Small intestine (tissue), 7 donors: ENCODE data around the gene GLIS1. TPM values are rescaled to one million over a fixed set of nuclear protein-coding genes. Genes with fewer than 3 reads are reported as not detected.

Experiments used
- DNase-seq, 2 donors: peaks; one replicate each; pipeline versions ENCODE4 v3.0.0 to v3.0.0-alpha.2; 2013
- FAIRE-seq: peaks from 2 replicates; lab custom pipeline; 2012; peaks lifted over from hg19 to GRCh38; lab: Jason Lieb, UNC
- H3K27ac ChIP-seq, 3 donors: one replicate each; pipeline ENCODE4 v1.5.1; 2013; ENCODE audit warnings: low read length in 2 of 3, mild to moderate bottlenecking in 2 of 3, control low read depth in 1 of 3, inconsistent platforms in 1 of 3, low read depth in 1 of 3, moderate library complexity in 1 of 3
- H3K27me3 ChIP-seq, 3 donors: one replicate each; pipeline ENCODE4 v1.6.1; 2013; ENCODE audit warnings: low read length in 3 of 3, inconsistent platforms in 1 of 3; ENCODE audit not compliant: control insufficient read depth in 3 of 3, insufficient read depth in 3 of 3
- H3K36me3 ChIP-seq, 3 donors: one replicate each; pipeline ENCODE4 v1.6.1; 2013; ENCODE audit warnings: low read length in 3 of 3, inconsistent platforms in 1 of 3, low read depth in 1 of 3, mild to moderate bottlenecking in 1 of 3, moderate library complexity in 1 of 3; ENCODE audit not compliant: control insufficient read depth in 3 of 3, insufficient read depth in 2 of 3
- H3K4me1 ChIP-seq, 3 donors: one replicate each; pipeline ENCODE4 v1.6.1; 2013; ENCODE audit warnings: low read length in 2 of 3, inconsistent platforms in 1 of 3, low read depth in 1 of 3, mild to moderate bottlenecking in 1 of 3, moderate library complexity in 1 of 3; ENCODE audit not compliant: control insufficient read depth in 3 of 3, insufficient read depth in 2 of 3
- H3K4me3 ChIP-seq, 3 donors: one replicate each; pipeline ENCODE4 v1.5.1; 2013; ENCODE audit warnings: low read length in 3 of 3, control low read depth in 1 of 3, inconsistent platforms in 1 of 3, low read depth in 1 of 3, mild to moderate bottlenecking in 1 of 3, moderate library complexity in 1 of 3
- H3K9me3 ChIP-seq, 2 donors: one replicate each; pipeline ENCODE4 v1.6.1; 2013; ENCODE audit warnings: low read depth in 1 of 2, low read length in 1 of 2; ENCODE audit not compliant: control insufficient read depth in 2 of 2, insufficient read depth in 1 of 2
- WGBS, 3 donors: extraction: QIAGEN DNeasy Blood & Tissue Kit; methylation state at CpG; one replicate each; pipeline ENCODE4 v1.1.7; 2013; 5-methylcytosine and 5-hydroxymethylcytosine counted together
- polyA plus RNA-seq, 4 donors: library from polyadenylated mRNA; stranded (reverse) in 3 of 4; unstranded in 1 of 4; fragments of 200-250 nt in 3 of 4; fragments of 120-200 nt in 1 of 4; gene quantifications; one replicate each; pipeline versions ENCODE4 v1.2.1 to v1.2.3, GENCODE V29; 2013
- donor health status: healthy with polysubstance abuse.
- donor health status: control.
- donor health status: control.
- donor health status: Bipolar disorder and iron deficiency.
- donor health status: healthy.

Gene GLIS1
- polyA plus RNA-seq, 4 donors = 0.19 to 0.50 TPM; not detected in 2

GRCh38 chr1:53562291-53562980, 176.5 kb downstream of the GLIS1 start:
- H3K4me3 ChIP-seq = no peak overlapping the region
- H3K4me1 ChIP-seq = no peaks in the 10 kb centered on the region
- DNase-seq (no peak), FAIRE-seq (no peak)
- 65 to 73% (median 70%) methylated on average over 14 of the region's 14 CpGs for WGBS, 3 donors
- no peak overlapping the region for H3K27ac ChIP-seq
- no peaks in the 10 kb centered on the region for H3K36me3 ChIP-seq
- peaks cover 0 to 3% (median 0%) of the 10 kb centered on the region in 3 donors for H3K27me3 ChIP-seq
- H3K9me3 ChIP-seq = peaks cover 0 to 3% of the 10 kb centered on the region in 2 donors

GRCh38 chr1:53561503-53562105, 177.4 kb downstream of the GLIS1 start:
- 80 to 87% (median 84%) methylated on average over 11 of the region's 11 CpGs for WGBS, 3 donors
- no peaks in the 10 kb centered on the region for H3K9me3 ChIP-seq

DNA sequence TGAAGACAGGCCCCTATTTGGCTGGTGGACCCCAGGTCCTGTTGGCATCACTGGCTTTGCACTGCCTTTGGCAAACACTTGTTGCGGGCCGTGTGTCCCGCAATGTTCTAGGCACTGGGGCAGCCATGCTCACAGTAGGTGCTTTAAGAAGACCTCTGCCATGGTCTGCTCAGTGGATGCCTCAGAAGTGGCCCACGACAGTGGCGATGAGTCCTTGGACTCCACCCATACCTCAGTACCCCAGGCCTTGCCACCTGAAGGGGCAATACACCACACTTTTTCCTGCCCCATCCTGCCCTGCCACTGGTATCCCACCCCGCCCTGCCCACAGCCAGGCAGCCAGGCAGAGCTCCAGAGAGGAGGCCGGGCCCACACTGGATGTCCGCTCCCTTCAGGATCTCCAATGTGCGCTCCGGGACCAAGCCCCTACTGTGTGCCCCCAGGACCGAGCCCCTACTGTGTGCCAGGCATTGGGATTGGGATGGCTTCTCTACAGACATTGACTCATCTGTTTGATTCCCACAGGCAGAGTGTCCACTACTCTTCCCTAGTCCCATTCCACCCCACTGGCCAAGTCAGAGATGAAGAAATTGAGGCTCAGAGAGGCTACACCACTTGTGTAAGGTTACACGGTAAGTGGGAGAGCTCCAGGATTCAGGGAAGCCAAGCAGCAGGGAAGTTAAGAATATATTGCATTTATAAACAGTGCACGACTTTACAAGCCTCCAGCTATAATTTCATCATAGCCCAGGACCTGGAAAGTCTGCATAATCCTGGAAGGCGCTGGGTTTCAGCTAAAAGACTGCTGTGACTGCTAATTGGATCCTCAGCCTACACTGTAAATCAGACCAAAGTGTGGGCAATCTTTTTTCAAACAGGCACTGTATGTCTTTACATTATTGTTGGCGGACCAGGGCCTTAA, 178.1 kb downstream of the GLIS1 start:
- peaks cover 0 to 3% (median 0%) of the 10 kb centered on the region in 3 donors for H3K27me3 ChIP-seq
- WGBS, 3 donors = 86 to 87% (median 87%) methylated on average over 13 to 15 of the region's 15 CpGs
- no peaks in the 10 kb centered on the region for H3K9me3 ChIP-seq
- H3K4me1 ChIP-seq = no peaks in the 10 kb centered on the region
- DNase-seq (no peak), FAIRE-seq (no peak)
- no peak overlapping the region for H3K4me3 ChIP-seq
- H3K27ac ChIP-seq = no peak overlapping the region
- no peaks in the 10 kb centered on the region for H3K36me3 ChIP-seq

More at GRCh38 chr1:53561503-53562105, 177.4 kb downstream of the GLIS1 start:
- Histone ChIP-seq H3K4me3 (no peak overlapping the region), H3K27me3 (peaks cover 0 to 3% (median 0%) of the 10 kb centered on the region in 3 donors), H3K27ac (no peak overlapping the region), H3K4me1 (no peaks in the 10 kb centered on the region), H3K36me3 (no peaks in the 10 kb centered on the region)
- DNase-seq = no peak
- no peak for FAIRE-seq

DNA sequence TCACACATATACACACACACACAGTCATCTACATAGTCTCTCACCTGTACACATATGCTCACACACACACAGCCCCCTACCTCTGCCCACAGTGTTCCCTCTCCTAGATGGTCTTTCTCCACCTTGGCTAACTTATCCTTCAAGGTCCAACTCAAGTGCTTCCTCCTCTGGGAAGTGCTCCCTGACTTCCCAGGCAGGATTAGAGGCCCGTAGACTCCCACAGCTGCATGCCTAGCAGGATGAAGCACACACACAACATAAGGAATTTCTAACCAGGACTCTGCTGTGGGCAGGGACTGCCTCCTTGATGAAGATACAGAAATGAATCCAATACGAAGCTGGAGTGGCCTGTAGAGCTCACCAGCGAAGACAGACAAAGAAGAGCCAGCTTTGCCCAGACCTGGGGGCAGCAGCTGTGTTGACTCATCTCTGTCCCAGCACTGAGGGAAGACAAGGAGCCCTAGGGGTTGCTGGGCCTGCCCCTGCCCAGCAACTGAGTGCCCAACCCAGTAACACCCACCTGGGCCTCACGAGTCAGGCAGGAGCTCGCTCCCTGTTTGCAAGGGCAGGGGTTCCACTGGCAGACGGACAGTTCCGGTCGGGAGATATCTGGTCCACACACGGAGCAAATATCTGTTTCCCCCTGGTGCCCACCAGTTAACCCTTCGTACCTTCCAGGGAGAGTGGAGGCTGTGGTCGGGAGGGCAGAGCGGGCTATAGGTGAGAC, 178.9 kb downstream of the GLIS1 start:
- 86 to 87% (median 86%) methylated on average over 12 of the region's 12 CpGs for WGBS, 3 donors
- Histone ChIP-seq H3K4me3 (no peak overlapping the region), H3K9me3 (no peaks in the 10 kb centered on the region), H3K36me3 (no peaks in the 10 kb centered on the region), H3K4me1 (no peaks in the 10 kb centered on the region), H3K27ac (no peak overlapping the region), H3K27me3 (peaks cover 0 to 3% (median 0%) of the 10 kb centered on the region in 3 donors)
- FAIRE-seq = no peak
- no peak for DNase-seq

GRCh38 chr1:53559391-53559815, 179.6 kb downstream of the GLIS1 start:
- WGBS, 3 donors = 80 to 83% (median 82%) methylated on average over 13 of the region's 13 CpGs
- FAIRE-seq (no peak), DNase-seq (no peak)
- Histone ChIP-seq H3K36me3 (no peaks in the 10 kb centered on the region), H3K9me3 (no peaks in the 10 kb centered on the region), H3K27ac (no peak overlapping the region), H3K4me1 (no peaks in the 10 kb centered on the region), H3K27me3 (peaks cover 0 to 3% (median 0%) of the 10 kb centered on the region in 3 donors), H3K4me3 (no peak overlapping the region)

DNA sequence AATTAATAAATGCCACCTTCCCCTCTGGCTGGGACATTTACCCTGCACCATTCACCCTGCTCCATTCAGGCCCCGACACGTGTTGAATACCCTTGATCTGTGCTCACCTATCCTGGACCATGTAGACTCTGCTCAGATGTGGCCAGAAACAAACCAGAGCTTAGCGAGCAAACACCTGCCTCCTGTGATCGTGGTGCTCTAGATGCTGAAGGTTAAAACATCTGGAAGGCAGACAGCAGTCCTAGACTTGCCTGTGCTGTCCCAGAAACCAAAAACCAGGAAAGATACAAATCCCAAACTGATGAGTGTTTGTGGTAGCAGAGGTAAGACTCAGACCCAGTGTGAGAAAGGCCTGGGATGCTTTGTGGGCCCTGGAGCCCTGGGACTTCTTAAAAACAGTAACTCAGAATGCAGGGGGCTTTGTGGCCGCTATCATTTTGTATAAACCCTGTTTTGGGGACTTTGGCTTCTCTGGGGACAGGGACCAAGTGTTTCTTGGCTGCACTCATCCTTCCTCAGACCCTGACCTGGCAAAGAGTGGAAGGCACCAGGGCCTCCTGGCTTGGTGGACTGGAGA, 180.1 kb downstream of the GLIS1 start:
- no peak for DNase-seq
- H3K36me3 ChIP-seq = no peaks in the 10 kb centered on the region
- H3K9me3 ChIP-seq = no peaks in the 10 kb centered on the region
- peaks cover 0 to 3% (median 0%) of the 10 kb centered on the region in 3 donors for H3K27me3 ChIP-seq
- no peaks in the 10 kb centered on the region for H3K4me1 ChIP-seq
- WGBS, 3 donors = 76 to 81% (median 76%) methylated on average over 5 of the region's 5 CpGs
- FAIRE-seq = no peak
- H3K4me3 ChIP-seq = no peak overlapping the region
- no peak overlapping the region for H3K27ac ChIP-seq

DNA sequence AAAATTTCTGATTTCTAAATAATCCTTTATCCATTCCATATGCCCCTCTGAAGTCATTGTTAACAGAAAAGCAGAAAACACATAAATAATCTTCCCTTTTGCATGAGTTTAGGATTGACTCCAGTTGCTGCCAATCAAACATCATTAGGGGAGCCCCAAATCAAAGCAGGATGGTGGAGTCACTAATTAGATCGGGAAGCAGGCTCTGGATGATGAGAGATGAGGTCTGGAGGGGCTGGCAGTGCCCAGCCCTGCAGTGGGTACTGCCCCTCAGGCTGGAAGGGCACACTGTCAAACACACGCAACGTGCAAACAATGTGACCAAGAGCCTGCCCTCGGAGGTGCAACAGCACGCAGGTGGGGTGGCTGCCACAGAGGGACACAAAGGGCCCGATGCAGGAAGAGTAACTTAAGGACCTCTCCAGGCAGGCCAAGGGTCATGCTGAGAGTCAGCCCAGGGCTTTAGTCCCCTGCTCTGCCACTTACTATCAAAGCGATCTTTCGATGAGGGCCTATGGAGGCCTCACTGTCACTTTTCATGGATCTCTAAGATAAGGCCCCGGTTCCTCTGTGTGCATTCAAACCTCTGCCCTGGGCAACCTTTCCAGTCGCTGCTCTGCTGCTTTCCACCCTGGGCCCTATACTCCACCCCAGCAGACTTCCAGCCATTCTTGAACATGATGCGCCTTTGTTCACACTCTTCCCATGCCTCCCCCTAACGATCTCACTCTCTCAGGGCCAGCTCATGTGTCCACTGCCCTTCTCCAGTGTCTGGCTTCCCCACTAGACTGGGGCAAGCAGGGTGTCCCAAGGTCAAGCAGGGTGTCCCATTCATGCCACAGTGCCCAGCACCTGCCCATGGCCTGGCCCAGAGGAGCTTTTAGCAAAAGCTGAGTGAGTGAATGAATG, 180.9 kb downstream of the GLIS1 start:
- Histone ChIP-seq H3K27me3 (peaks cover 0 to 3% (median 0%) of the 10 kb centered on the region in 3 donors), H3K4me1 (no peaks in the 10 kb centered on the region), H3K4me3 (no peak overlapping the region), H3K9me3 (no peaks in the 10 kb centered on the region), H3K36me3 (no peaks in the 10 kb centered on the region), H3K27ac (no peak overlapping the region)
- no peak for FAIRE-seq
- DNase-seq = no peak
- 77 to 80% (median 79%) methylated on average over 12 of the region's 12 CpGs for WGBS, 3 donors
